Ovary (tissue), 3 donors: ENCODE data around the gene KCNJ4.

ENCODE experiments used
- CTCF ChIP-seq, 3 donors: fragments of 450-650 bp in 2 of 3; fragments of 200-600 bp in 1 of 3; IDR thresholded peaks; one replicate each; pipeline versions ENCODE4 v1.5.1 to v1.8.0; 2016 to 2022; ENCODE audit warnings: antibody characterized with exemption in 3 of 3, mild to moderate bottlenecking in 1 of 3
- POLR2A ChIP-seq: fragments of 450-650 bp; IDR thresholded peaks from one replicate; pipeline ENCODE4 v1.6.1; 2017; ENCODE audit warnings: antibody characterized with exemption, mild to moderate bottlenecking, moderate library complexity
- donor health status: DM: no; HTN: no; CAD: no.

GRCh38 chr22:38433871-38434270 lies 21.1 kb downstream of the KCNJ4 start:
- TF ChIP-seq POLR2A (no peak), CTCF (IDR thresholded peaks at IDR 0.05) (no peak)
